Fibroblast of pulmonary artery (primary cell): ENCODE data around the gene S100A3.
"Not testable (repeated sequence)": the region's sequence is repeated elsewhere in the genome, so short reads cannot be mapped to it uniquely, and the experiment has no call there.

Experiments
- DNase-seq: peaks from one replicate; pipeline ENCODE4 v3.0.0-alpha.2; 2010; ENCODE audit warnings: low read depth
- H3K4me3 ChIP-seq: replicated peaks from 2 replicates; pipeline ENCODE4 v1.5.1; 2011; ENCODE audit warnings: low read depth, mild to moderate bottlenecking, control low read depth, low read length, moderate library complexity
- TF ChIP-seq, protein P1 (sequence below): IDR thresholded peaks from 2 replicates; pipeline ENCODE4 v1.5.1; 2011; ENCODE audit warnings: mild to moderate bottlenecking, control low read depth, low read length, inconsistent platforms; ENCODE audit errors: missing control alignments

S100A3 gene

DNA sequence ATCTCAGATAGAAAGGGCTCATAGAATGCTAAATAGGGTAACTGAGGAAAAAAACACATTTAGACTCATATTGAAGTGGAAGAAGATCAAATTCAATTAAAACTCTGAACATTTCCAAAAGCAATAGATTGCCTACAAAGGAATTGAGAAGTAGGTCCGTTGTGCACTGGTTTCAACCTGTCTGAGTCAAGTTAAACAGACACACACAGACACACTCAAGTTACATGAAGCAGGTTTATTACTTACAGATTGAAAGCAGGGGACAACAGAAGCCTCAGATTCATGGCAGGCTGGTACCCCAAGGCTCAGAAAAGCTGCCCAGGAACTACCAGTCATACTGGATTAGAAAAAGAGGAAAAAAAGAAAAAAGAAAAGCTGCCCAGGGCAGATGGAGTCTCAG lies 37.3 kb upstream of the S100A3 start:
- no peak overlapping the region for H3K4me3 ChIP-seq
- DNase-seq: no peak
- TF ChIP-seq, protein P1, sequence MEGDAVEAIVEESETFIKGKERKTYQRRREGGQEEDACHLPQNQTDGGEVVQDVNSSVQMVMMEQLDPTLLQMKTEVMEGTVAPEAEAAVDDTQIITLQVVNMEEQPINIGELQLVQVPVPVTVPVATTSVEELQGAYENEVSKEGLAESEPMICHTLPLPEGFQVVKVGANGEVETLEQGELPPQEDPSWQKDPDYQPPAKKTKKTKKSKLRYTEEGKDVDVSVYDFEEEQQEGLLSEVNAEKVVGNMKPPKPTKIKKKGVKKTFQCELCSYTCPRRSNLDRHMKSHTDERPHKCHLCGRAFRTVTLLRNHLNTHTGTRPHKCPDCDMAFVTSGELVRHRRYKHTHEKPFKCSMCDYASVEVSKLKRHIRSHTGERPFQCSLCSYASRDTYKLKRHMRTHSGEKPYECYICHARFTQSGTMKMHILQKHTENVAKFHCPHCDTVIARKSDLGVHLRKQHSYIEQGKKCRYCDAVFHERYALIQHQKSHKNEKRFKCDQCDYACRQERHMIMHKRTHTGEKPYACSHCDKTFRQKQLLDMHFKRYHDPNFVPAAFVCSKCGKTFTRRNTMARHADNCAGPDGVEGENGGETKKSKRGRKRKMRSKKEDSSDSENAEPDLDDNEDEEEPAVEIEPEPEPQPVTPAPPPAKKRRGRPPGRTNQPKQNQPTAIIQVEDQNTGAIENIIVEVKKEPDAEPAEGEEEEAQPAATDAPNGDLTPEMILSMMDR: no peak

DNA sequence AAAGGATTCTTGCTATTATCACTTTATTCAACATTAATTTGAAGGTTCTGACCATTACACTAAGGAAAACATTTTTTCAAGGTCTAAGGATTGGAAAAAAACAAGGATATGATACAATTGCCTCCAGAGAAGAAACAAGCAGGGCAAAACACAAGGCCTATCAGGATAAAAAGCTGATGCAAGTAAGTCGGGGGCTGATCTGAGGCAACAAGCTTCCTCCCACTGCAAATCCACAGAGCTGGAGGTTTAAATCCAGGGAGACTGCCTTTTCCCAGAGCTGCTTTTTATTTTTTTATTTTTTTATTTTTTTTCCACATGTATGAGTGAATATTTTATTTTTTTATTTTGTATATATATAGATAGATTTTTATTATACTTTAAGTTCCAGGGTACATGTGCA lies 35.9 kb upstream of the S100A3 start:
- no peak overlapping the region for H3K4me3 ChIP-seq
- no peak for DNase-seq
- TF ChIP-seq, protein P1: no peak

DNA sequence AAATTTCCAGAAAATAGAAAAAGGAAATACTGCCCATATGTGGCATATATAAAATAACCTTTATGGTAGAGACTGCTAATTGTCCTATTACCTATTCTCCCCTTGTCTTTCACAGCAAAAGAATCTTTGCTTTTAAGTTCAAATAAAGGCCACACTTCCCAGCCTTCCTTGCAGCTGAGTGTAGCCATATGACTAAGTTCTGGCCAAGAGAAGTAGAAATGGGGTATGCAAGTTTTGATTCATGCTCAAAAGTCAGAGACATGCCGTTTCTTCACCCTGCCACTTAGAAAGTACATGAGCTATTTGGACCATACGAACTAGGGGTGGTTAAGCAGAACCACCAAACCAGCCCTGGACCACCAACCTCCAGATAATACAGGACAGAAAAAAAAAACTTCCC lies 34.9 kb upstream of the S100A3 start:
- TF ChIP-seq, protein P1: no peak
- DNase-seq: no peak
- no peak overlapping the region for H3K4me3 ChIP-seq

DNA sequence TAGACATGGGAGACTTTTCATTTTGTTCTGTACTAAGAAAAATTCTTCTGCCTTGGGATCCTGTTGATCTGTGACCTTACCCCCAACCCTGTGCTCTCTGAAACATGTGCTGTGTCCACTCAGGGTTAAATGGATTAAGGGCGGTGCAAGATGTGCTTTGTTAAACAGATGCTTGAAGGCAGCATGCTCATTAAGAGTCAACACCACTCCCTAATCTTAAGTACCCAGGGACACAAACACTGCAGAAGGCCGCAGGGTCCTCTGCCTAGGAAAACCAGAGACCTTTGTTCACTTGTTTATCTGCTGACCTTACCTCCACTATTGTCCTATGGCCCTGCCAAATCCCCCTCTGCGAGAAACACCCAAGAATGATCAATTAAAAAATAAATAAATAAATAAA lies 34.5 kb upstream of the S100A3 start:
- not testable (repeated sequence) for DNase-seq, H3K4me3 ChIP-seq

DNA sequence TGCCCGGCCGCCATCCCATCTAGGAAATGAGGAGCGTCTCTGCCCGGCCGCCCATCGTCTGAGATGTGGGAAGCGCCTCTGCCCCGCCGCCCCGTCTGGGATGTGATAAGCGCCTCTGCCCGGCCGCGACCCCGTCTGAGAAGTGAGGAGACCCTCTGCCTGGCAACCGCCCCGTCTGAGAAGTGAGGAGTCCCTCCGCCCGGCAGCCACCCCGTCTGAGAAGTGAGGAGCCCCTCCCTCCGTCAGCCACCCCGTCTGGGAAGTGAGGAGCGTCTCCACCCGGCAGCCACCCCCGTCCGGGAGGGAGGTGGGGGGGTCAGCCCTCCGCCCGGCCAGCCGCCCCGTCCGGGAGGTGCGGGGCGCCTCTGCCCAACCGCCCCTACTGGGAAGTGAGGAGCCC lies 33.8 kb upstream of the S100A3 start:
- H3K4me3 ChIP-seq, DNase-seq: not testable (repeated sequence)

DNA sequence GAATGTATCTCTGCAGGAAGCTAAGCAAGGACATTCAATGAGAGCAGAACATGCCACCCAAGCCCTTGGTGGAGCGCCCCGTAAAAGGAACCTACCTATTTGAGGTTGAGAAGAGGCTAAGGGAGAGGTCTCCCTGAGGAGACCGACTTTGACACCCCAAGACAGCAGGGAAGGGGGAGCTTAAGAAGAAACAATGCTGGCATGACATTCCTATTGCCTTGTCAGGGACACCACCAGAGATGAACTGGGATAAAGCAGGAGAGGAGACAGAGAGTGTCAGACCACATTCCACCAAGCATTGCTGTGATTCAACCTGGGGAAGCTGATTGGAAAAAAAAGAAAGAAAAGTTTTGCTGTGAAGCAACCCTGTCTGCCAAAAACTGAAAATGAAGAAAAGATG lies 29.9 kb upstream of the S100A3 start:
- TF ChIP-seq, protein P1: no peak
- no peak overlapping the region for H3K4me3 ChIP-seq
- no peak for DNase-seq

DNA sequence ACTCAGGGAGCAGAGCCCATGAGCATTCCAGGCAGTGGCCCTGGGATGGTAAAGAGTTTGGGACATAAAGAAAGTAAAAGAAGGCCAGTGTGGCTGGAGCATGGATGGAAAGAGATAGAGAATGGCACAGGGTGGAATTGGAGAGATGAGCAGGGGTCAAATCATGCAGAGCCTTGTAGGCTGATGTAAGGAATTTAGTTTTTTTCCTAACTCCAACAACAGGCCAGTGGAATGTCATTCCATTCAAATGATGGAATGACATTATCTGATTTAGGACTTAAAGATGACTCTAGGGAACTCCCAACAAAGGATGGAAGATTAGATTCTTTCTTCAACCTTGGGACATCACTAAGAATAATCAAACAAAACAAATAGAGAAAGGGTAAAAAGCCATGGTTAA lies 29.4 kb upstream of the S100A3 start:
- no peak for DNase-seq
- no peak overlapping the region for H3K4me3 ChIP-seq

DNA sequence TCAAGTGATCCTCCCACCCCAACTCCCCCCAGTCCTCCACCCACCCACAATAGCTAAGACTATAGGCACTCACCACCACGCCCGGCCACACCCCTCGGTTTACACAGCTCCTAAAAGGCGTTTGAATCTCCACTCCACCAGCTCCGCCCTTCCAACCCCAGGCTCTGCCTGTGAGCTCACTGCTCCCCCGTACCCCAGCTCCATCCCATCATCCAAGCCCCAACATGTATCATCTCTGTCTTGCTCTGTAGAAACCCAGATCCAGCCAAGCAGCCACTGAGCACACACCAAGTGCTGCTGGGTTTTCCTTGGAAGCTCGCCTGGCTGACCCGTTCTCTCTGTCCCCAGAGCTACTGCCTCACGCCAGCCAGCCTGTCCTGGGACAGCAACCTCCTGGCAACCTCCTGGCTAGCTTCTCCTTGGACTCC lies 28.6 kb upstream of the S100A3 start:
- no peak for DNase-seq
- H3K4me3 ChIP-seq: no peak overlapping the region
- TF ChIP-seq, protein P1: no peak

More for the DNA sequence above, 29.4 kb upstream of the S100A3 start:
- TF ChIP-seq, protein P1: no peak
